ENCODE measurements around the gene DAW1.
"Not testable (repeated sequence)": the region's sequence is repeated elsewhere in the genome, so short reads cannot be mapped to it uniquely, and the experiment has no call there.

DAW1 gene

GRCh38 chr2:227921648-227922047 is 50.2 kb downstream of the DAW1 start:
- no peak for DNase-seq

- DNase-seq, result no peak
These were observed 60.6 kb downstream of the DAW1 start for GRCh38 chr2:227932001-227932400.

GRCh38 chr2:227932403-227932802 is 61.0 kb downstream of the DAW1 start:
- DNase-seq, result no peak

GRCh38 chr2:227933884-227934283 is 62.5 kb downstream of the DAW1 start:
- DNase-seq, result no peak

GRCh38 chr2:227936249-227936648 is 64.8 kb downstream of the DAW1 start:
- not testable (repeated sequence) for DNase-seq

- DNase-seq, result no peak
These were observed 68.0 kb downstream of the DAW1 start for GRCh38 chr2:227939271-227940027.

- DNase-seq, result no peak
These were observed 70.6 kb downstream of the DAW1 start for GRCh38 chr2:227942021-227942420.

GRCh38 chr2:227942965-227943364 is 71.5 kb downstream of the DAW1 start:
- DNase-seq, result no peak

GRCh38 chr2:227960317-227960716 is 88.9 kb downstream of the DAW1 start:
- no peak for DNase-seq

- no peak for DNase-seq
These were observed 100.3 kb downstream of the DAW1 start for GRCh38 chr2:227971619-227972230.

- no peak for DNase-seq
These were observed 101.8 kb downstream of the DAW1 start for GRCh38 chr2:227973241-227973640.

Measured in activated CD4-positive, alpha-beta T cell treated with anti-CD3 and anti-CD28 coated beads for 1 hour (primary cell).